AG09309 (cell line): ENCODE data around the gene ACOT13.

Source experiments
- DNase-seq: peaks from one replicate; pipeline ENCODE4 v3.0.0-alpha.2; 2010; ENCODE audit warnings: low read depth
- H3K4me3 ChIP-seq: 2 replicates; pipeline ENCODE4 v1.5.1; 2011; ENCODE audit warnings: mild to moderate bottlenecking, low read depth, low read length, moderate library complexity; ENCODE audit not compliant: control insufficient read depth
- CTCF ChIP-seq: IDR thresholded peaks from 2 replicates; pipeline ENCODE4 v1.5.1; 2011; ENCODE audit warnings: mild to moderate bottlenecking, low read depth, low read length, inconsistent platforms; ENCODE audit not compliant: insufficient read depth, control insufficient read depth; ENCODE audit errors: missing control alignments

The ACOT13 gene

GRCh38 chr6:24686408-24686807 lies 19.5 kb downstream of the ACOT13 start:
- no peak for DNase-seq
- TF ChIP-seq CTCF, result no peak
- H3K4me3 ChIP-seq, result no peak overlapping the region

- TF ChIP-seq CTCF, result no peak
- no peak overlapping the region for H3K4me3 ChIP-seq
- DNase-seq, result no peak
Observed at GRCh38 chr6:24686946-24687345, 20.1 kb downstream of the ACOT13 start.

GRCh38 chr6:24689964-24690363 lies 23.1 kb downstream of the ACOT13 start:
- TF ChIP-seq CTCF, result no peak

GRCh38 chr6:24690593-24690992 lies 23.7 kb downstream of the ACOT13 start:
- no peak overlapping the region for H3K4me3 ChIP-seq
- no peak for TF ChIP-seq CTCF
- no peak for DNase-seq

More at GRCh38 chr6:24689964-24690363, 23.1 kb downstream of the ACOT13 start:
- H3K4me3 ChIP-seq, result no peak overlapping the region
- DNase-seq, result no peak

GRCh38 chr6:24691550-24691949 lies 24.7 kb downstream of the ACOT13 start:
- H3K4me3 ChIP-seq, result no peak overlapping the region
- no peak for TF ChIP-seq CTCF
- no peak for DNase-seq

- TF ChIP-seq CTCF, result no peak
- no peak for DNase-seq
- no peak overlapping the region for H3K4me3 ChIP-seq
Observed at GRCh38 chr6:24692003-24692402, 25.1 kb downstream of the ACOT13 start.

- no peak for TF ChIP-seq CTCF
Observed at GRCh38 chr6:24692415-24692814, 25.5 kb downstream of the ACOT13 start.

More at GRCh38 chr6:24692415-24692814, 25.5 kb downstream of the ACOT13 start:
- DNase-seq, result no peak
- H3K4me3 ChIP-seq, result no peak overlapping the region
